Hippocampal formation (tissue), 2 donors: ENCODE data around the gene ARSG.

Experiments
- DNase-seq, 2 donors: peaks; one replicate each; lab custom pipeline; 2025; lab: John Stamatoyannopoulos, UW

Gene ARSG

DNA sequence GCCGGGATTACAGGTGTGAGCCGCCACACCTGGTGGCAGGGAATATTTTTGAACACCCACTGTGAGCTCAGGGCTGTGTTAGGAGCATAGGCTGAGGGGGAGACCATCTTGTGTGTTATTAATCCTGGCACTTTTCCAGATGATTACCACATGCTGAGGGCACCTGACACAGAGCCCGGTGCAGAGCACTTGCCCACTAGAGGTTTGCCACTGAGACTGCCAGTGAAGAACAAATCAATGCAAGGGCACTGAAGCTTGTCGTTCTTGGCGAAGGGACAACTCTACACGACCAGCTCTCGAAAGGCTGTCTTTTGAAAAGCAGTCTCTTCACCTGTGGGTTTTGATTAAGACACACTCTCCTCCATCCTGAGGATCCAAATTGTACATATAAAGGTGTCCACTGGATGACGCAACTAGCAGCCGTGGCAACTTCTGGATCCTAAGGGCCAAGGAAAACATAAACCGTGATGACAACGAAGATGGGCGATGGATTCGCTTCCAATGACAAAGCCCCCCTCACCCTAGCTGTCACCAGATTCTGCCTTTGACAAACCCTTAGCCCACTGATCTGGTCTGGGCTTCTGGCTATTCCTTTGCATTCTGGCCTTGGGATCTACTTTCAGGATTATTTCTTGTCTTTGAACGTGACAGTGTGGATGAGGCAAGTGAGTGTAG lies 137.3 kb downstream of the ARSG start:
- no peak for DNase-seq

DNA sequence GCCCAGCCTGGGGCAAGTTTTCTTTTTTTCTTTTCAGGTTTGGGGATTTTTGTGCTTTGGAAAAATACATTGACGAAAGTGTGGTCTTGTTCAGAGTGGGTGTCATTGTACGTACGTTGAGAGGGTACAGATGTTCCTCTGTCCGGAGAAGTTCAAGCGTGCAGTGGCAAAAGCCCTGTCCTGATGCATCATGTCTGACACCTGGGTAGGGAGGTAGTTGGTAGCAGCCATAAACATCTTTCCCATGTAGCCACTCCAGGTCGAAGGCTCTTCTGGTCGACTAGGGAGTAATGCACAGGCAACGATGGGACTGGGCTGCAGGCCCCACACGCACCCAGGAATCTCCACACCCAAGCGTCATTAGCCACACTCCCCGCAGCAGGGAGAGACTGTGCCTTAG lies 138.6 kb downstream of the ARSG start:
- no peak for DNase-seq

DNA sequence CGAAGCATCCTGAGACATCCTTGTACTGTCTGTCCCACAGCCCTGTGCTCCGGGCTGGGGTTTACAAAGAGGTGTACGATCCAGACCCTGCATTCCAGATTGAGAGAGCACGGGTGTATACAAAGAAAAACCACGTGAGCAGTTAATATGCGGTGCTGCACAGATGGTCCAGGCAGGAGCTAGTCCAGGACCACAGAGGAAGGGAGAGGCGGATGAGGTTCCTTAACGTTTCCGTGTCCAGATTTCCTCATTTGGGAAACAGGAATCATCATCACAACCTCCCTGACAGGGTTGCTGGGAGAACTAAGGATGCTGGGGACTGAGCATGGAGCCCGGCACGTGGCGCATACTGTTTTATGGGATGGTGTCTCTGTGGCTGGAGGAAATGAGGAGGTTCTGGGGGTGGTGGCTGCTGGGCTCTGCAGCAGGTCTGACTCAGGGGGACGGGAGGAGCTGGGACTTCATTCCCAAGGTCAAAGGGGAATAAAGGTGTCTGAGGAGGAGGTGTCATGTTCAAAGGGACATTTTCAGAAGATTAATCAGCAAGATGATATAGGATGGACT lies 139.8 kb downstream of the ARSG start:
- DNase-seq = no peak

DNA sequence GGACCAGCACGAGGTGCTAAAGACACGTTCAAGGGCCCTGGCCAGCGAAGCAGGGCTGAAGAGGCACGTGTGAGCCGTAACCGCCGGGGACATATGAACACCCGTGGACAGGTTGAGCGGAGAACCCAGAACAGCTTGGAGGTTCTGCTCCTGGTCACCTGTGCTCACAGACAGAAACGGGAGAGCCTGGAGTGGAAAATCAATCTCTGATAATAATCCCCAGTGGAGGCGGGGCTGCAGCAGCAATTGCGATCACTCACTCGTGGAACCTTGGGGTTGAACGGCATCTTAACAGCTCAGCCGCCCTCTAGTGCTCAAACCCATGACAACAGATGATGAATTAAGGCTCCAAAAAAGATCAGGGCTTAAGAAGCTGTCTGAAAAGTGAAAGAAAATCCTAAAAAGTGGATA lies 140.4 kb downstream of the ARSG start:
- no peak for DNase-seq

DNA sequence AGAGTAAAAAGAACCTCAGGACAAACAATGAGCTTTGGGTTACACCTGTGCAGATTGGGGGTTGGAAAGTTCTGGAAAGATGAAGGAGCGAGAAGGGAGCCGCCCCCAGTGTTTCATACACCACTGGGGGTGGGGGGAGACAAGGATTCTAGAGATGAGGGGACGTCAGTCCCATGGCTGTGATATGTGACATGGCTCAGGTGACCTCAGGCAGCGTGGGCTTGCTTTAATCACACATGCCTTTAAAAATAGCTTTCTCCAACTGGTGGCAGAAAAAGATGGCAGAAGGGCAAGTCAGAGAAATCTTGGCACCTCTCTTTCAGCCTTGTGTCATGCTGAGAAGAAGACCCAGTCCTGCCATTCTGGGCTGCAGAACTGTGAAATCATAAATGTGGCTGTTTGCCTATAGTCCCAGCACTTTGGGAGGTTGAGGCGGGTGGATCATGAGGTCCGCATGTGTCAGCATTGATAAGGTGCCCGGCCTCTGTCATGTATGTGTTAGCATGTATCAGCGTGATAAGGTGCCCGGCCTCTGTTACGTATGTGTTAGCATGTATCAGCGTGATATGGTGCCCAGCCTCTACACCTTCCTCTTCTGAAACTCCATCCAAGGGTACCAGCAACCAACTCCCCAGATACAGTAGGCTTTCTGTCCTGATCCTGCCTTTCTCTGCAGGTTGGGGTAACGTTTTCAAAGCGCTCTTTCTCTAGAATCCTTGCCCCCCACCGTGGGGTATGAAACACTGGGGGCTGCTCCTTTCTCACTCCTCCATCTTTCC lies 141.0 kb downstream of the ARSG start:
- no peak for DNase-seq

DNA sequence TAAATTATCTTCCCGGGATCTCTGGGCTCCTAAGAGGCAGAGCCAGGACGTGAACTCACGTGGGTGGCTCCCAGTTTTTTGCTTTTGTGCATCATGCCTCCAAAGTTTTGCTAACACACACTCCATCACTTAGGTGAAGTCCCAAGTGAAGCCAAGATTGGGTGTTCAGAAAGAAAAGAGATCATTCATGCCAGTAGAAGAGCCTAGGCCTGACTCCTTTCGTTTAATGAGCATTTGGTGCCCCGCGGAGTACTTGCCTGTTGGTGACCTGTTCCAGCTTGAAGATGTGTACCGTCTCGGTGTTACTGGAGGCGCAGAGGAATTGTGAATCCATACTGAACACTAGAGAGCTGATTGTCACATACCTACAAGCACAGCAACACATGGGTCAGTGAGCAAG lies 141.9 kb downstream of the ARSG start:
- DNase-seq = no peak

DNA sequence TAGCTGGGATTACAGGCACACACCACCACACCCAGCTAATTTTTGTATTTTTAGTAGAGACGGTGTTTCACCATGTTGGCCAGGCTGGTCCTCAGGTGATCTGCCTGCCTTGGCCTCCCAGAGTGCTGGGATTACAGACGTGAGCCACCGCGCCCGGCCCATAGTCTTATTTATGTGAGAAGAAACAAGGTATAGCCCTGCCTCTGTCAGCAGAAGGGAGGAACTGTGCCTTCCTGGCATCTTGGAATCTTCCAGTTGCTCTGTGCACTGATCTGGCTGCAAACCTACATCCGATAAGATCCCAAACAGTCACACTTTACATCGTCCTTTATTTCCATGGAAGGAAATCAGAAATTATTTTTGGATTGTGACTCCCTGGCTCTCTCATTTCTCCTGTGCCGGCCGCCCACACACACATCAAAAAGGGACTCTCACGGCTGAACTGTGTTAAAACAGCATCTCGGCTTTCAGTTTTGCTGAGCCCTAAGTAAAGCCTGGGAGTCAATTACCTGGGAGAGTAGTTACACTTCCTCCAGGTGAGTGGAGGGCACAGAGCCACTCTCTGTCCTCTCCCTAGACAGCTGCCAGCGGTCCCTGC lies 142.7 kb downstream of the ARSG start:
- no peak for DNase-seq

DNA sequence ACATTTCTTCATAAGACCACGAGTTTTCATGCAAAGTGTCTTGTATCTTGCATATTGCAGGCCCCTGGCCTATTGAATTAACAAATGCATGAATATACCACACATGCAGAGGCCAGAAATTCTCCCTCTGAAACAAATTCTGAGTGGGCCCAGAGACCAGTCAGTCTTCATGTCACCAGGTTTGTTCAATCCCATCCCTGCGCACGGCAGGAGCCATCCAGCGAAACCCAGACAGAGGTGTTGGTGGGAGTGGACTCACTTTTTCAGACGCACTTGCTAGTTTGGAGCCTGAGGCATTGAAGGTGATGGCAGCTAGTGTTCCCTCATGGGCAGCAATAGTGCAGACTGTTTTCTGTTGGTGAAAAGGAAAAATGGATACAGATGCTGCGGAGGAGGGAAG lies 144.1 kb downstream of the ARSG start:
- DNase-seq = no peak

DNA sequence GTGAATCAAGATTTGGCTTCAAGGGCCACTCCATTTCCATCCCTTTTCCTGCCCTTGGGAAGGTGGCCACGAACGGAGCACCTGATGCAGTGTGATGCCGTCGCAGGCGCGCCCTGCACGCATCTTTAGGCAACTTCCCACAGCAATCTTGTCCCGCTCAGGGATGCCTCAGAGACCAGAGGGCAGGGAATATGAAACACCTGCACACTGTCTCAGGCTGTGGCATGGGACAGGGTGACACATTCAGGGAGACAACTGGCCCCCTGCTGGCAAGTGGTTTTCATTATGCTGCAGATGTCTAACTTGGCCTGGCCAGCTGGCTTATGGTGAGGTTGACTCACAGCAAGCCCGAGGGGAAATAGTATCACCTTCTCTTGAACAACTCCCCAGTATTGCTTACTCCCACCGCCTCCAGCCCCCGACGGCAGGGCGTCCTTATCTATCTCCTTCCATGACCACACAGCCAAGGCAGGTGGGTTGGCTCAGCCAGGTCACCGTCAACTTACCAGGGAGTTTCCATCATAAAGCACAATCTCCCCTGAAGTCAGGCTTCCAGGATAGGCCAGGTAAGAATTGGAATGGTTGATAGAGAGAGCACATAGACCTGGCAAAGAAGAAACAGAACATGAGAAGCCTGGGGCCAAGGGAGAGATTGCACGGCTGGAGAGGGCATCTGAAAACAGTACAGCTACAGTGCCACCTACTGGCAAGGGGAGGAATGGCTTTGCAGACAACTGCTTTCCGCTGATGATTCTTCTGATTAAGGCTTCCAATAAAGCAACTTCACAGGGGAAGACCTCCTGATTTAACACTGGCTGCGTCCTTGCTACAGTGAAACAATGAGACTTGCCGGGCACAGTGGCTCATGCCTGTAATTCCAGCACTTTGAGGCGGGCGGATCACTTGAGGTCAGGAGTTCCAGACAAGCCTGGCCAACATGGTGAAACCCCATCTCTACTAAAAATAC lies 144.9 kb downstream of the ARSG start:
- DNase-seq = peak; percentile 23 to 41

DNA sequence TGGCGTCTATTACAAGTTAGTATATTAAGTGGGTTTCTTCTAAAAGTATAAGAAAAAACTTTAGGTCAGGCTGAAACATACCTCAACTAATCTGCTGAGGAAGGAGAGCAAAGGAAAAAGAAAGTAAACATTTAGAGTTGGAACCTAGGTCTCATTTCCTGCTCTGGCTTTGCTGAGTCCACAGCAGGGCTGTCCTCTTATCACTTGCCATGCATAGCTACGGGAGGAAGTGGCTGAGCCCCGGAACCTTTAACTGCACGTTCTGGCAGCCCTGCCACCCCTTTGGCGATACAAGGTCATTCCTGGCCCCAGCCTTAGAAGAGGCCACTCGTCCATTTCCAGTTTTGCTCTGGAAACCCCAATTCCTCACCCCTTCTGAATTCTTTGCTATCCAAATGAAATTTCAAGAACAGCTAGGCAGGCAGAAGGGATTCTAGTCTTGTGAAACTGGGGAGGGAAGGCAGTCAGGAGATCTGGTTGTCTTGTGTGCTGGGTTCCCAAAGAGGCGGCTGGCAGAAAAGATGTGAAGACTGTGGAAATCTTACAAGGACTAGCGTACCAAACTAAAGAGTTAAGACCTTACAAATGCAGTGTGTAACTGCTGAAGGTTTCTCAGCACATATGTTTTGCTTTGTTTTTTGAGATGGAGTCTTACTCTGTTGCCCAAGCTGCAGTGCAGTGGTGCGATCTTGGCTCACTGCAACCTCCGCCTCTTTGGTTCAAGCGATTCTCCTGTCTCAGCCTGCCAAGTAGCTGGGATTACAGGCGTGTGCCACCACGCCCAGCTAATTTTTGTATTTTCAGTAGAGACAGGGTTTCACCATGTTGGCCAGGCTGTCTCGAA lies 146.9 kb downstream of the ARSG start:
- DNase-seq = peak in 1 of 2 donors; percentile 31

DNA sequence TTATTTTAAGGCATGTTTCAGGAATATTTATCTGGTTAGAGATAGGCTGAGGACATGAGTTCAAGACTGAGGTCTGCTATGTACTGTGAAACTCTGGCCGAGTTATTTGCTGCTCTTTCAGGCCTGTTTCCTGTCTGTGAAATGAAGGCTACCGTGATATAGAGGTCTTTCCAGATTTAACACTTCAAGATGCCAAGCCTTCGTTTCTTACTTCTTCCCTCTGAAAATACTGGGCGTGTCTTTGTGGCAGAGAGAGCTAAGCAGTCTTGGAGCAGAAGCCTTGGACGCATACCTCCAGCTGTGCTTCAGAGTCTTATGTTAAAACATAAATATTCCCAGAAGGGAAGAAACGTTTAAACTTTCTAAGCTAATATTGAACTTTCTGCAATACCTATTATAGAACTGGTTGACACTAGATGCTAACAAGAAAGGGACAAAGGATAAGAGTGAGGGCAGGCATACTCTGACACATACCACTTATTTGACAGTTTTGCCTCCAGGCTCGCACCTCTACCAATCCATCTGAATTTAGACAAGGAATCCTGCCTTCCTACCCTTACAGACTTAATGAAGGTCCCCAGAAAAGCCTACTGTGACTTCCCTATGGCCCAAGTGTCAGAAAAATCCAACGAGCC lies 148.5 kb downstream of the ARSG start:
- no peak for DNase-seq

DNA sequence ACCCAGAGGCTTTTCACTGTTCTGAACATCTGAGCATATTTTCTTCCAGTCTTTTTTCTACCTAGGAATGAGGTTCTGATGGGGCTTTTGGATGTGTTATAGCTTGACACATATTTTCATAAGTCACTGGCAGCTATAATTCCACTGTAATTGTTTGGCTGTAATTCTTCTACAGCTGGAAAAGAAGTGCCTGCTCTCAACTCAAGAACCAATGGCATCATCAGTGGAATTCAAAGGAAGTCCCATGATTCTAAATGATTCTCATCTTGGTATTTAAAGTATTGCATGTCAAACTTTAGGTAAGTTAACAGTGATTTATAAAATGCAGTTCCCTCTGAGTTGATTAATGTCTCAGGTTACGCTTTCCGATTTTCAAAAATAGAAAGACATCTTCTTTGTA lies 149.2 kb downstream of the ARSG start:
- DNase-seq = no peak

DNA sequence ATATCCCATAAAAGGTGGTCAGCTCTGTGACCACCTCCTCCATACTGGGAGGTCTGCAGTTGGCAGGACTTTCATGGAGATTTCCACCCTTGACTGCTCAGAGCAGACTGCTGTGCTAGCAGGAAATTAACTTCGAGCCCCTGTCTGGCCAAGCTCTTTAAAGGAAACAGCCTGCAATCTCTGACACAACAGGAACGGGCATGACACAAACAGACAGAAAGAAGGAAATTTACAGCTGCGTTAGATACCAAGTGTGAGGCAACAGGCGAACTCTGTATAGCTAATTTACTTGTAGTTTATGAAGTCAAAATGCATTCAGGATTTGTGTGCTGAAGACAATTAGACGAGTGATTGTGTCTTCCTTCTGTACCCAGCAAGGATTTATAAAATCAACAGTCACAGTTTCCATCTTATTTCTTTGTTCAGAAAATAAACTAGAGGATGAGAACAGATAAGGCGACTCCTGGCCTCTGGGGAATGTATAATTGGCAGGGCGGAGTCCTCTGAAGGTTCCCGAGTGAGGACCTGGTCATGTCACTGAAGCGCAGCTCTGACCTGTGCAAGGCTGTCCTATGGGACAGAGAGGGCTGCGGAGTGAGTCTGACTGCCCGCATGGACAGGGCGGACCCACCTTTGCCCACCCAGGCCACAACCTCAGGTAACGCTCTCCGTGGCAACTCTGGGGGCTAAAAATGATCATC lies 149.9 kb downstream of the ARSG start:
- DNase-seq = peak in 1 of 2 donors; percentile 12

DNA sequence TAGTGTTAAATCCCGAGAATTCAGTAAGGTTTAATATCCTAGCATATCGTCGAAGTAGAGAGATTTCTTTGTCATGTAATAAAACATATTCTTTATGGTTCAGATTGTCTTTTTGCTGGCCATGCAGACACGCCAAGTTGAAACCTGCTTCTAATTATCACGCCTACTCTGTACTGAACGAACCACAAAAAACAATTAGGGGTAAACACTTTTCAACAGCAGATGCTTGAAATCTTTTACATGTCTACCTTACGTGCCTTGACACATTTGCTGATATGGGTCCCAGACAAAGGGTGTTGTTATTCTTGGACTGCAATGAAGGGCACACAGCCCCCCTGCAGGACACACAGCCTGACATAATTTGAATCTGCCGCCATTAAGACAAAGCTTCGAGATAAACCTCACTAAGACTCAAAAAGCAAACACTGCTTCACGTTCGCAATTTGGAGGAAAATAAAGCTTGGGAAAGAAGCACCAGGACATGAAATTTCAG lies 152.7 kb downstream of the ARSG start:
- no peak for DNase-seq

DNA sequence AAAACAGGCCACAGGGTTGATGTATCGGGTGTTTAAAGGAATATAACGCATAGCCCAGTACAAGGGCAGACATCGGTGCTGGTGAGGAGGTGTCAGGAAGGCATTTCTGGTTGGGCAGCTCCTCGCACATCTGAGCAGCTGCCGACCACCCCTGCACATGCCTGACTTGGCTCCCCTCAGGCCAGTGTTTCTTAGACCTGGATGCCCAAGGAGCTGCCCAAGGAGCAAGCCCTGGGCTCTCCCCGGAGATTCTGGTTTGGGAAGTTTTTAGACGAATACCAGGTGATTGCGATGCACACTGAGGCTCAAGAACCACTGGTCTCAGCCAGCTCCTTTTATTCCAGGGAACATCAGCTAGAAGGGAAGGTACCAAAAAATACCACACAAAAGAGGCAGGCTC lies 154.4 kb downstream of the ARSG start:
- DNase-seq = no peak

DNA sequence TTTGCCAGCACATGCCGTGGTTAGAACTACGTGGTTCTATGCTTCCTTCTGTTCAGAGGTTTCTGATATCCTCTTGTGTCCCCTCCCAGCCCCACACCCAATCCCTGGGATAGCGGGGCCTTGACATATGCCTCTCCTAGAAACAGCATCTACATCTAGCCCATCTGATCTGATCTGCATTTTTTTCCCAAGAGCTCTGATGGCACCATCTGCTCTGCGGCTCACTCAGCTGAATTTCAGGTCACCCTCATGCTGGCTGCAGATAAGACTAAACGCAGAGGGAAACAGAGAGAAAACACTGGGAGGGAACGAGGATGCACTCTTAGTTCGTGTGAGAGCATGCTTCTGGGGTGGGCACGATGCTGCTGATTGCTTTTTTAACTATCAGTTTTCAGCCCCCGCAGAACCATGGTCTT lies 155.3 kb downstream of the ARSG start:
- DNase-seq = no peak

DNA sequence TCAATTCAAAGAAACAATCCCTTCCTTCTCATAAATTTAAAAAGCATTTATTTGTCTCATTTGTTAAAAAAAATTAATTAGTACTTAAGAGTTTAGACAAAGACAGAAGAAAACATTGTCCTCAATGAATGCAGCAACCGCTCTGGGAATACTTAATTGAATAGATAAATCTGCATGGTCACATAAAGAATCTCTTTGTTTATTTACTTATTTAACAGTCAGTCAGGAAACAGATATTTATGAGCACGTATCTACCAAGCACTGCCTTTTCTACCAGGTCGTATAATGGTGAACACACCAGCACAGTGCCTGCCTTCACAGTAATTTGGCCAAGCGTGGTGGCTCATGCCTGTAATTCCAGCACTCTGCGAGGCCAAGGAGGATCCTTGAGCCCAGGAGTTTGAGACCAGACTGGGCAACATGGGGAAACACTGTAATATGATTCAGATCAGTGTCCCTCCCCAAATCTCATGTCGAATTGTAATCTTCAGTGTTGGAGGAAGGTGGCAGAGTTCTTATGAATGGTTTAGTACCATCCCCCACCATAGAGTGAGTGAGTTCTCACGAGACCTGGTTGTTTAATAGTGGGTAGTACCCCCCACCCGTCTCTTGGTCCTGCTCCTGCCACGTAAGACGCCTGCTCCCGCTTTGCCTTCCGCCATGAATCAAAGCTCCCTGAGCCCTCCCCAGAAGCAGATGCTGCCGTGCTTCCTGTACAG lies 157.9 kb downstream of the ARSG start:
- no peak for DNase-seq

DNA sequence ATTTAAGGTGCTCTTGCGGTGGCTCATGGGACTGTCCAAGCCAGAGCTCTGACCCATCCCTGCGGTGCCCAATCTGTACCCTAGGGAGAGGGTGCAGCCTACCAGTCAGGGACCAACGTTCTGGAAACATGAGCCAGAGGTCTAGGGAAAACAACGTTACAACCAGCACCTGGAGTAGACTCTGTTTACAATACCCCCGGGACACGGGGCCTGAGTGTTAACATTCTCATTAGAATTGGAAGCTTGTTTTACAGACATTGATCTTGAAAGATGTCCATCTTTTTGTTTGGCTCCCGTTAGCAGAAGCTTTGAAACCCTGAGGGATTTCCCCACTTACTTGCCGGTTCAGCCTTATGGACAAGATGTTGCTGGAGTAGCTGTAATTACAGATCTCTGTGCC lies 159.1 kb downstream of the ARSG start:
- DNase-seq = no peak

DNA sequence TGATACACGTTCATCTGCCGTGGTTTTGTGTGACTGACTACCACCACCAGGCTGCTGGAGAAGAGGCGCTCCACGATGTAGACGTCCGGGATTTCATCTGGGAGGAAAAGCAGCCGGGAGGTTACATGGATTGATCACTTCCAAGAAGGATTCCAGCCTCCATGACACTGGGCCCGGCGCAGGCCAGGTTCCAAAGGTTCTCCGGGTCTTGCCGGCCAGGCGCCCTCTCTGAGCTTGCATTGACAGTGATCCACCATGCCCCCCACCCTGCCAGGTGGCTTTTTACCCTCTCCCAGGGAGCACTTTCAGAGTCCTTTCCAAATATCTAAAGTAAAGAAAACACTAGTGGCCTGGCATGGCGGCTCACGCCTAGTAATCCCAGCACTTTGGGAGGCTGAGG lies 159.5 kb downstream of the ARSG start:
- no peak for DNase-seq
